ENCODE results near the gene VAV2.

VAV2 gene

GRCh38 chr9:133848471-133849109, 143.5 kb downstream of the VAV2 start:
- DNase-seq: no peak

GRCh38 chr9:133846483-133847090, 145.5 kb downstream of the VAV2 start:
- no peak for DNase-seq

- DNase-seq: no peak
These were observed 146.7 kb downstream of the VAV2 start for GRCh38 chr9:133845440-133845839.

GRCh38 chr9:133844881-133845410, 147.2 kb downstream of the VAV2 start:
- no peak for DNase-seq

- DNase-seq: no peak
These were observed 147.7 kb downstream of the VAV2 start for GRCh38 chr9:133844398-133844784.

- no peak for DNase-seq
These were observed 148.2 kb downstream of the VAV2 start for GRCh38 chr9:133843751-133844397.

- DNase-seq: no peak
These were observed 148.9 kb downstream of the VAV2 start for GRCh38 chr9:133843250-133843649.

- no peak for DNase-seq
These were observed 149.3 kb downstream of the VAV2 start for GRCh38 chr9:133842721-133843227.

- DNase-seq: no peak
These were observed 149.9 kb downstream of the VAV2 start for GRCh38 chr9:133842174-133842573.

GRCh38 chr9:133841167-133841812, 150.8 kb downstream of the VAV2 start:
- no peak for DNase-seq

GRCh38 chr9:133839822-133840329, 152.2 kb downstream of the VAV2 start:
- DNase-seq: no peak

GRCh38 chr9:133838859-133839507, 153.1 kb downstream of the VAV2 start:
- no peak for DNase-seq

- no peak for DNase-seq
These were observed 154.2 kb downstream of the VAV2 start for GRCh38 chr9:133837627-133838597.

GRCh38 chr9:133836818-133837217, 155.3 kb downstream of the VAV2 start:
- DNase-seq: no peak

- DNase-seq: no peak
These were observed 155.9 kb downstream of the VAV2 start for GRCh38 chr9:133836001-133836758.

- DNase-seq: no peak
These were observed 156.7 kb downstream of the VAV2 start for GRCh38 chr9:133835262-133835901.

- DNase-seq: no peak
These were observed 157.8 kb downstream of the VAV2 start for GRCh38 chr9:133834080-133834976.

GRCh38 chr9:133833388-133834025, 158.6 kb downstream of the VAV2 start:
- no peak for DNase-seq
